K562 (cell line): ENCODE results near the gene CMIP. TPM values are rescaled to one million over a fixed set of nuclear protein-coding genes. Genes with fewer than 3 reads are reported as not detected.

Source experiments
- CREB1 ChIP-seq, 2 experiments: sonication (generic) in 1 of 2; formaldehyde crosslinking in 1 of 2; IDR thresholded peaks; 2 replicates each; pipeline versions ENCODE4 v1.6.1 to v1.8.0; 2012 to 2022; ENCODE audit warnings: inconsistent platforms in 1 of 2, mild to moderate bottlenecking in 1 of 2, missing genetic modification reagents in 1 of 2, moderate library complexity in 1 of 2
- CXXC5 ChIP-seq: fragments of 250-450 bp; sonication (Bioruptor Pico); IDR thresholded peaks from 2 replicates; pipeline ENCODE4 v1.8.0; 2022; ENCODE audit warnings: inconsistent platforms, mild to moderate bottlenecking, moderate library complexity
- FOXA3 ChIP-seq, 2 experiments: fragments of 450-650 bp in 1 of 2; sonication (generic) in 1 of 2; formaldehyde crosslinking; IDR thresholded peaks in 1 of 2; conservative IDR thresholded peaks in 1 of 2; 2 replicates each; pipeline versions ENCODE4 v1.4.0 to v1.8.0; 2020 to 2022; ENCODE audit warnings: mild to moderate bottlenecking in 2 of 2, missing genetic modification reagents in 1 of 2
- GATAD2A ChIP-seq: fragments of 450-650 bp; IDR thresholded peaks from 2 replicates; pipeline ENCODE4 v1.6.1; 2017
- SNAPC5 ChIP-seq: fragments of 250-450 bp; sonication (Bioruptor Pico); IDR thresholded peaks from 2 replicates; pipeline ENCODE4 v1.8.0; 2021; ENCODE audit warnings: moderate library complexity, mild to moderate bottlenecking, inconsistent platforms
- ZBTB11 ChIP-seq, 3 experiments: fragments of 200-800 bp in 1 of 3; fragments of 250-450 bp in 1 of 3; fragments of 450-650 bp in 1 of 3; sonication (Bioruptor Pico) in 1 of 3; sonication (Bioruptor generic) in 1 of 3; formaldehyde crosslinking in 1 of 3; IDR thresholded peaks; 2 replicates each; pipeline versions ENCODE4 v1.6.1 to v1.8.0; 2016 to 2022; ENCODE audit warnings: mild to moderate bottlenecking in 2 of 3, missing genetic modification characterization in 2 of 3, missing compliant biosample characterization in 1 of 3, moderate library complexity in 1 of 3
- ZNF253 ChIP-seq: fragments of 250-450 bp; sonication (Bioruptor Pico); conservative IDR thresholded peaks from 2 replicates; pipeline ENCODE4 v1.6.1; 2021; ENCODE audit warnings: mild to moderate bottlenecking
- ZNF511 ChIP-seq: sonication (generic); formaldehyde crosslinking; IDR thresholded peaks from 2 replicates; pipeline ENCODE4 v1.8.0; 2022; ENCODE audit warnings: mild to moderate bottlenecking, missing genetic modification reagents
- polyA plus RNA-seq, 8 experiments: library from polyadenylated mRNA; depleted of rRNA in 4 of 8; stranded (reverse) in 5 of 8; unstranded in 3 of 8; fragments of >200 nt; fragmentation: Nextera tagmentation in 2 of 8; fragmentation: Illumina TruSeq in 1 of 8; extraction: Ambion mirVana in 2 of 8; extraction: Trizol in 1 of 8; gene quantifications; 2 replicates each; pipeline versions ENCODE4 v1.2.1 to v1.2.3, GENCODE V29; 2011 to 2014; ENCODE audit warnings: inconsistent platforms in 1 of 8, missing spikeins in 1 of 8
- total RNA-seq, 7 experiments: library from RNA; depleted of rRNA in 6 of 7; stranded (reverse); fragments of >200 nt in 6 of 7; fragmentation: Illumina TruSeq in 2 of 7; extraction: Trizol in 2 of 7; gene quantifications; 2 replicates each; pipeline versions ENCODE4 v1.2.1 to v1.2.3, GENCODE V29; 2011 to 2021; ENCODE audit warnings: low replicate concordance in 1 of 7

CMIP gene
- total and polyA plus RNA-seq, 9 of the 15 experiments (the other 6 are each of a cell fraction or from before 2014, with no cell fraction given): 0.94 to 82.5 (median 10.3) TPM

GRCh38 chr16:81632392-81633146 lies 188.0 kb downstream of the CMIP start (continued):
- TF ChIP-seq FOXA3 (CRISPR knock-in tag; conservative IDR thresholded peaks at IDR 0.05 in 1 of 2, IDR thresholded peaks at IDR 0.05 in 1 of 2): peak in 1 of 2 experiments; percentile 68; a peak in 1 of 4 replicates
- TF ChIP-seq SNAPC5 (CRISPR knock-in tag): no peak
- TF ChIP-seq CREB1 (IDR thresholded peaks at IDR 0.05): peak; percentile 68
- peak; percentile 77 for TF ChIP-seq CREB1 (CRISPR knock-in tag; IDR thresholded peaks at IDR 0.05)
- TF ChIP-seq ZNF253 (CRISPR knock-in tag): no peak
- TF ChIP-seq GATAD2A: 0 out of 2 replicates have a peak, but pooled peaks have one; percentile 47
- TF ChIP-seq ZBTB11 (CRISPR knock-in tag; IDR thresholded peaks at IDR 0.05): peak in 1 of 3 experiments; percentile 63; a peak in 1 of 6 replicates
- TF ChIP-seq ZNF511: peak; percentile 3; the same call in 1 of the 2 replicates
- peak; percentile 68; the same call in 1 of the 2 replicates for TF ChIP-seq CXXC5 (CRISPR knock-in tag)
- TF ChIP-seq, all 486 proteins: peak for 89
